ENCODE results near the gene RAPGEF1. TPM values are rescaled to one million over a fixed set of nuclear protein-coding genes. Genes with fewer than 3 reads are reported as not detected.

RAPGEF1 gene
- total and polyA plus RNA-seq, 9 of the 15 experiments (the other 6 are each of a cell fraction or from before 2014, with no cell fraction given): 0.06 to 44.1 (median 19.9) TPM

DNA sequence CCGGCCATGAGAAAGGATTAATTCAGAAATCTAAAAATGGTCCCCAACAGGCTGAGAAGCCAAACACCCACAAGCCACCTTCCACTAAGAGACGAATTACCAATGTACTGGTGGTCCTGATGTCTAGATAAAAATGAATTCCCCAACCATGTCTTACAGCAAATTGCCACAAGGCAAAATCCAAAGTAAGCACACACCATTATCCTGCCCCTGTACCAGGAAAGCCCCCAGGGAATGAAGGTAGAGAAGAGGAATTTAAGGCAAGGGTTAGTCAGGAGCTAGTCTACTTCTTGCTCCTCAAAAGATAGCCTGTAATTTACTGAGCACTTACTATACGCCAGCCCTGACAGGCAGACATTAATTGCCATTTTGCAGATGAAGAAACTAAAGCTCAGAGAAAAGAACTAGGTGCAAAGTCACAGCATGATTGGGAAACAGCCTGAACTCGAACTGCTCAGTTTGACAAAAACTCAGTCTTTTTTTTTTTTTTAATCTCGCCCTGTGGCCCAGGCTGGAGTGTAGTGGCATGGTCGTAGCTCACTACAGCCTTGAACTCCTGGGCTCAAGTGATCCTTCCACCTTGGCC, 64.3 kb downstream of the RAPGEF1 start:
- CTCF ChIA-PET (ENCODE audit: low intra/inter-chr PET ratio): no interaction called here
- no peak for ATAC-seq
- H3K9me1 ChIP-seq (ENCODE audit: control insufficient read depth, insufficient read depth, low read length): no peaks in the 10 kb centered on the region
- in situ Hi-C loops (cut with MboI): no loop called here
- no peaks in the 10 kb centered on the region for H3K36me3 ChIP-seq (ENCODE audit: control insufficient read depth, insufficient read depth, low read length)
- intact Hi-C loops (cut with micrococcal nuclease): no loop called here
- H3K4me1 ChIP-seq (replicated peaks in 1 of 2; ENCODE audit: control insufficient read depth in 2 of 2, insufficient read depth in 2 of 2, low read length in 2 of 2): peaks cover 10 to 21% of the 10 kb centered on the region in 2 experiments
- POLR2A ChIA-PET: interaction anchor here (0.6 to 2.1 kb wide), 2 partner anchors 12 to 910 kb away, joined by 3 to 7 read pairs; no protein-coding TSS in a partner anchor
- DNase-seq (ENCODE audit: extremely low read depth in 1 of 4, low spot score in 3 of 4): no peak
- BruUV-seq (replicated peaks): no TSS peak
- peaks cover 19% of the 10 kb centered on the region; the same call in 1 of the 2 replicates for H4K20me1 ChIP-seq (replicated peaks; ENCODE audit: control insufficient read depth, insufficient read depth, low read length)
- 73% methylated on average over 5 of the region's 6 CpGs for WGBS (ENCODE audit: insufficient coverage, low coverage, missing lambda C conversion rate)
- H3K79me2 ChIP-seq (ENCODE audit: control insufficient read depth, insufficient read depth, low read length): peaks cover 10% of the 10 kb centered on the region; the same call in 1 of the 3 replicates
- no peak overlapping the region for H3K4me2 ChIP-seq (ENCODE audit: insufficient read depth, low read length)
- no peak for FAIRE-seq
- no peak overlapping the region for H3K27ac ChIP-seq (ENCODE audit: extremely low read depth, low read depth, low read length)
- H2AFZ ChIP-seq (ENCODE audit: low read depth, low read length): no peak overlapping the region
- no peak overlapping the region for H3K9ac ChIP-seq (ENCODE audit: insufficient read depth in 1 of 2, low read depth in 2 of 2, low read length in 2 of 2)
- H3K9me3 ChIP-seq (replicated peaks; ENCODE audit: control insufficient read depth, insufficient read depth, low read depth, low read length): no peaks in the 10 kb centered on the region
- no peaks in the 10 kb centered on the region for H3K27me3 ChIP-seq (ENCODE audit: control insufficient read depth in 2 of 2, insufficient read depth in 2 of 2, low read length in 2 of 2)
- TF ChIP-seq BDP1 (IDR thresholded peaks at IDR 0.05; ENCODE audit: insufficient read depth, insufficient read length) (no peak), DDX20 (tag; IDR thresholded peaks at IDR 0.05; ENCODE audit: low read depth) (no peak), RAD21 (CRISPR knock-in tag; conservative IDR thresholded peaks at IDR 0.05 in 1 of 2, IDR thresholded peaks at IDR 0.05 in 1 of 2) (no peak), NR2C2 (CRISPR knock-in tag; IDR thresholded peaks at IDR 0.05) (no peak), NR2C2 (tag; IDR thresholded peaks at IDR 0.05) (no peak), ZNF274 (IDR thresholded peaks at IDR 0.05; ENCODE audit: borderline replicate concordance, low read depth, low read length) (no peak), MYC (IDR thresholded peaks at IDR 0.05; ENCODE audit: low read depth, low read length) (no peak), MYC (CRISPR knock-in tag; IDR thresholded peaks at IDR 0.05; ENCODE audit: borderline replicate concordance, low read depth) (no peak), JUND (IDR thresholded peaks at IDR 0.05; ENCODE audit: borderline replicate concordance, low read depth, low read length) (no peak), JUND (tag; IDR thresholded peaks at IDR 0.05; ENCODE audit: borderline replicate concordance, low read depth, low read length) (no peak), CHCHD3 (CRISPR knock-in tag; IDR thresholded peaks at IDR 0.05) (no peak), ZC3H4 (CRISPR knock-in tag; IDR thresholded peaks at IDR 0.05; ENCODE audit: borderline replicate concordance) (no peak), ZNF699 (CRISPR knock-in tag; IDR thresholded peaks at IDR 0.05; ENCODE audit: insufficient replicate concordance) (no peak), EZH2 (IDR thresholded peaks at IDR 0.05; ENCODE audit: borderline replicate concordance, low read depth, low read length) (no peak), FOXK1 (CRISPR knock-in tag; IDR thresholded peaks at IDR 0.05; ENCODE audit: borderline replicate concordance) (no peak), SMAD2 (IDR thresholded peaks at IDR 0.05; ENCODE audit: low read depth, low read length) (no peak), KAT8 (IDR thresholded peaks at IDR 0.05; ENCODE audit: low read depth) (no peak)
- TF ChIP-seq, protein P1, sequence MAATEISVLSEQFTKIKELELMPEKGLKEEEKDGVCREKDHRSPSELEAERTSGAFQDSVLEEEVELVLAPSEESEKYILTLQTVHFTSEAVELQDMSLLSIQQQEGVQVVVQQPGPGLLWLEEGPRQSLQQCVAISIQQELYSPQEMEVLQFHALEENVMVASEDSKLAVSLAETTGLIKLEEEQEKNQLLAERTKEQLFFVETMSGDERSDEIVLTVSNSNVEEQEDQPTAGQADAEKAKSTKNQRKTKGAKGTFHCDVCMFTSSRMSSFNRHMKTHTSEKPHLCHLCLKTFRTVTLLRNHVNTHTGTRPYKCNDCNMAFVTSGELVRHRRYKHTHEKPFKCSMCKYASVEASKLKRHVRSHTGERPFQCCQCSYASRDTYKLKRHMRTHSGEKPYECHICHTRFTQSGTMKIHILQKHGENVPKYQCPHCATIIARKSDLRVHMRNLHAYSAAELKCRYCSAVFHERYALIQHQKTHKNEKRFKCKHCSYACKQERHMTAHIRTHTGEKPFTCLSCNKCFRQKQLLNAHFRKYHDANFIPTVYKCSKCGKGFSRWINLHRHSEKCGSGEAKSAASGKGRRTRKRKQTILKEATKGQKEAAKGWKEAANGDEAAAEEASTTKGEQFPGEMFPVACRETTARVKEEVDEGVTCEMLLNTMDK (IDR thresholded peaks at IDR 0.05; ENCODE audit: borderline replicate concordance, insufficient read depth, low read depth, low read length, poor library complexity, severe bottlenecking): no peak
- TF ChIP-seq, protein P2, sequence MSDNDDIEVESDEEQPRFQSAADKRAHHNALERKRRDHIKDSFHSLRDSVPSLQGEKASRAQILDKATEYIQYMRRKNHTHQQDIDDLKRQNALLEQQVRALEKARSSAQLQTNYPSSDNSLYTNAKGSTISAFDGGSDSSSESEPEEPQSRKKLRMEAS (CRISPR knock-in tag; IDR thresholded peaks at IDR 0.05): no peak
- TF ChIP-seq, protein P3, sequence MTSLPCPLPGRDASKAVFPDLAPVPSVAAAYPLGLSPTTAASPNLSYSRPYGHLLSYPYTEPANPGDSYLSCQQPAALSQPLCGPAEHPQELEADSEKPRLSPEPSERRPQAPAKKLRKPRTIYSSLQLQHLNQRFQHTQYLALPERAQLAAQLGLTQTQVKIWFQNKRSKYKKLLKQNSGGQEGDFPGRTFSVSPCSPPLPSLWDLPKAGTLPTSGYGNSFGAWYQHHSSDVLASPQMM (CRISPR knock-in tag; IDR thresholded peaks at IDR 0.05): no peak
- no peak overlapping the region for H3K4me3 ChIP-seq
